SKM-1 (cell line): ENCODE measurements around the gene AK5.

Experiments
- DNase-seq: peaks from one replicate; lab custom pipeline; 2025; ENCODE audit not compliant: unreplicated experiment; lab: John Stamatoyannopoulos, UW

AK5 gene

DNA sequence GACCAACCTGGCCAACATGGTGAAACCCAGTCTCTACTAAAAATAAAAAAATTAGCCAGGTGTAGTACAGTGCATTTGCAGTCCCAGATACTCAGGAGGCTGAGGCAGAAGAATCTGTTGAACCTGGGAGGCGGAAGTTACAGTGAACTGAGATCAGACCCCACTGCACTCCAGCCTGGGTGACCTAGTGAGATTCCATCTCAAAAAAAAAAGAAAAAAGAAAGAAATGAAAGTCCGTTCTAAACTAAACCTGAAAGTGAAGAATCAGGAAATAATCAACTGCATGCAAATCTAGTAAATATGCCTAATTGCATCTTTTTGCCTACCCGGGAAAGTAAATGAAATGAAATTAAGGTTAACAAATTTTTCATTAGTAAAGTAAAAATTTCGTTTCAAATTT, 301.1 kb downstream of the AK5 start:
- DNase-seq = no peak

DNA sequence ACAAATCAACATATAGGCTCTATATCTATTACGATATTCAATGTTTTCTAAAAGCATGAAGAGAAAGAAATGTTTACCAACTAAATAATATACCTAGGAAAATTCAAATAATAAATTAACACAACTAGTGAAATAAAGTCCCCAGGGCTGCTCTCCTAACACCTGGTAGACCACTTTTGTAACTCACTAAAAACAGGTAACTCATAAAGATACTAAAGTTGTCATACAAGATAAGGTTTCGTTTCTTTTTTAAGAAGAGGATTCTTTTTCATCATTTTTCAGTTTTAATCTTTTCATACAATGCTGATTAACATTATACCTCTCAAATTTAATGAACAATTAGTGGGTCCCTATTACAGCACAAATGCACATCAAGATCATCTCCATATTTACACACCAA, 301.7 kb downstream of the AK5 start:
- DNase-seq = no peak

DNA sequence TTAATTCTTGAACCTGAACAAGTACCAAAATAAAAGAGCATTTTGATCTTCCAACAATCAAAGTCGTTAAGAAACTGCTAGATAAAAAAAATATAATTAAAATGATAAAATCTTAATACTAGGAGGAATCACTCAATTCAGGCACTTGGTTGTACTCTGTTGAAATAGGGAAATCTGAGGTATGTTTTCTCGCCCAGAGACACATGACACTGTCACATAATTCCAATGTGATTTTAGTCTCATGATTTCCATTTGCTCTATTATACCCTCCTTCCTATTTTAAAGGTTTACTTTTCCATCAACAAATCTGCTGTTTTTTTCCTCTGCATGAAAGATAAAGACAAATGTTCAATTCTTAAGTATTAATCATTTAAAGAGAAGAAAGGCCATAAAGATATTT, 303.1 kb downstream of the AK5 start:
- no peak for DNase-seq

DNA sequence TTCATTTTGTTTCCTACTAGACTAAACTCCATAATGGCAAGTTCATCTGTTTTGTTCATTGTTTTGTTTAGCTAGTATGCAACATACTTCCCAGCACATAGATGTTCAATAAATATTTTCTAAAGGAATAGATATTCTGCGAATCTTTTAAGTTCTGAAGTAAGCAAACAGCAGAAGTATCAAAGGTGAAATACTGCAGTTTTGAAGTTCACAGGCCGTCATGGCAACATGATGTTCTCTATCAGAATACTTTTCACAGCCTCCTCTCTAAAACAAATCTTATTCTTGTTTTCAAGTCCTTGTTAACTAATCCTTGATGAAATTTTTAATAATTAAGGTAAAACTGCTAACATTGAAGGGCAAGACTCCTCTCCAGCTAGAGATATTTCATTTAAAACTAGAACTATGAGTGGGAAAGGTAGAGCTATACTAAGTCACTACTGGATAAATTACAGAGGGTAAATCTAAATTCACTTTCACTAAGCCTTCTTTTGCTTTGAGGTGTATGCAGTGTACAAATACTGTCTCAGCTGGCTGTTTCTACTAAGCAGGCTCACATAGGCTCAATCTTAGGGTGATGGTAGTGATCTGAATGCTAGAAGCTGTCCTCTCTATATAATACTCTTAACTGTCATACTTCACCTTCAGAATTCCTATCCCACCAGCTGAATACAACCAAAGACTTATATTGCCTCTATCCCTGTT, 303.9 kb downstream of the AK5 start:
- no peak for DNase-seq

DNA sequence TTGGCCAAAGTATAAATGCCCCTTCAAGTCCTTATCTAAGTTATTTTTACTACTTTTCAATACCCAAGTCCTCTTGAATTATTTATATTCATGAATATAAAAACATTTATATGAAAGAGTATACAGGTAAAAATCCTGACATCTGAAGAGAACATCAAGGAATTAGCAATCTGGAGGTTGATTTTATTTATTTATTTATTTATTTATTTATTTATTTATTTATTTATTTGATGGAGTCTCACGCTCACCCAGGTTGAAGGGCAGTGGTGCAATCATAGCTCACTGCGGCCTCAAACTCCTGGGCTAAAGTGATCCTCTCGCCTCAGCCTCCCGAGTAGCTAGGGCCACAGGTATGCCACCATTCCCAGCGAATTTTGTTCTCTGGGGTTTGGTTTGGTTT, 307.4 kb downstream of the AK5 start:
- no peak for DNase-seq

DNA sequence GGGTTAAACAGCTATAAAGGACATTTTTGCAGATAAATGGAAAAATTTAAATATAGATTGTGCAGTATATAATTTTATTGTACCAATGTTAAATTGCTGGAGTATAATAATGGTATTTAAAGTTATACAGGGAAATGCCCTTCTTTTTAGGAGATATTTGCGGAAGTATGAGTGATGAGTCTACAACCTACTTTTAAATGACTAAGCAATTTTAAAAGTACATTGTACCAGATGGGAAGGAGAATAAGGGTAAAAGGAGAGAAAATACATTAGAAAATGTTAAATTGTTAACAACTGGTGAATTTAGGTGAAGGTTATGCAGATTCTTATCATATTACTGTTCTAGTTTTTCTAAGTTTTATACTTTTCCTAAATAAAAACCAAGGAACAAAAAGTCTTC, 308.8 kb downstream of the AK5 start:
- no peak for DNase-seq

DNA sequence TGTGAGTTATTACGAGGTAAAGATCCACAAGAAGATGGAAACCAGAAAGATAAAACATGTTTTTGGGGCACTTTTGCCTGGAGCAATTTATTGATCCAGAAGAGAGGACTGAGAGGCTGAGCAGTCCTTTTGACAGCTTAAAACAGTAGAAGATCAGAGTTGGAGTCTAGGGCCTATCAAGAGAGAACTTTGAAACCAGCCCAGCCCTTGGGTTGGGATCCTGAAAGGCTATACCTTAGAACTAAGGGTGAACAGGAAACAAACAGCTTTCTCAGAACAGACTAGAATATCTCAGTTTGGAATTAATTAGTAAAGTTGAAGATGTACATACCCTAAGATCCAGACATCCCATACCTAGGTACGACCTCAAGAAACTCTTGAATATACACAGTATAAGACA, 311.1 kb downstream of the AK5 start:
- no peak for DNase-seq

DNA sequence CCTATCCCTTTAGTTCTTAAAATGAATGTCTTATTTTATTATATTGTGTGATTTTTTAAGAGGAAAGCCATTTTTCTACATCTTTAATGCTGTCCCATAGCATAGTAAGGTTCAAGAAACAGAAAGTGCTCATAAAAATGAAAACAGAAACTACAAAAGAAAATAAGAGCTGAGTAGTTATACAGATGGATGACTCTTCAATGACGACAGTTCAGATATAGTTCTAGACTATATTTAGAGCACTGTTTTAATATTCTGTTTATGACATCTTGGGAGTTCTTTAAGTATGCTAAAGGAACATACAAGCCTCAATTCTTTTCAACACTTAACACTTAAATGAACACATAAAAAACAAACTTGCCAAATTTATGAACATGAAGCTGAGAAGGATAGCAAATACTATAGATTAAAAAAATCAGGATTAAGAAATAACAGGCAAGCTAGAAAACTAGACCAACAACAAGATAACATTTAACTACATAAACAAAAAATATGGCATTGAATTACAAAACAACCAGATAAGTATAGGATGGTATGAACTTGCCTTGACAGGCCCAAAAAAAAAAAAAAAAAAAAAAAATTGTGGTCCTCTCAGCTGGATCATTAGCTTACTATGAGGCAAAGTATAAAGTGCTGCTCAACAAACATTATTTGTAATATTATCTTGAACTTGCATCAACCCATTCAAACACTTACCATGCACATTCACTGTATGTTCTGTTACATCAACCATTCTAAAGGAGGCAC, 312.7 kb downstream of the AK5 start:
- DNase-seq = no peak

DNA sequence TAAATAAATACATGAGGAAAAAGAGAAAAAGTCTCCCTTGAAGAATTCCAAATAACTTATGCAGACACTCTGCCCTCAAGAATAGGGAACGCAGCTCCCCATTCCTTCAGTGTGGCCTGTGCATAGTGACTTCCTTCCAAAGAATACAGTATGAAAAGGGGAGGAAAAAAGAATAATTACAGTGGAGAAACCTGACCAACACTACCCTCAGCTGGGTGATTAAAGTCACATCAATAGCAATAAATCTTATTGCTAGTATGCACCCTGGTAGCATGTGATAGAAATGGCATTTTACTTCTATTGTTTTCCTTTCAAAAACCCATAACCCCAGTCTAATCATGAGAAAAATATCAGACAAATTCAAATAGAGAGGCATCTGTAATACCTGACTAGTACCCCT, 315.5 kb downstream of the AK5 start:
- no peak for DNase-seq

DNA sequence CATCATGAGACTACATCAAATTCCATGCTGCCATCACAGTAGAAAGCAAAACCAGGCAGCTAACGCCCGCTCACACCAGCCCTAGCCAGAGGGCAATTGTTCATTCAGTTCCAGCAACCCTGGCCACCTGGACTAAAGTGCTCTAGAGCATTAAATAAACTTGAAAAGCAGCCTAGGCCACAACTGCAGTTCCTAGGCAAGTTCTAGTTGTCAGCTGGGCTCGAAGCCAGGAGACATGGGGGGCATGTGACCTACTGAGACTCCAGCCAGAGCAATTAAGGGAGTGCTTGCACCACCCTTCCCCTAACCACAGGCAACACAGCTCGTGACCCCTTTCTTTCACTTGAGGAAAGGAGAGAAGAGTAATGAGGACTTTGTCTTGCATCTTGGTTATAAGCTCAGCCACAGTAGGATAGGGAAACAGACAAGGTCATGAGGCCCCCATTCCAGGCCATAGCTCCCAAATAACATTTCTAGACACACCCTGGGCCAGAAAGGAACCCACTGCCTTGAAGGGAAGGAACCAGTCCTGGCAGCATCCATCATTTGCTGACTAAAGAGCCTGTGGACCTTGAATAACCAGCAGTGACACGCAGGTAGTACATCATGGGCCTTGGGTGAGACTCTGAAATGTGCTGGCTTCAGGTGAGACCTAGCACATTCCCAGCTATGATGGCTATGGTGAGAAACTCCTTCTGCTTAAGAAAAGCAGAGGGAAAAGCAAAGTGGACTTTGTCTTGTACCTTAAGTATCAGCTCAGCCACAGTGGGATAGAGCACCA, 323.6 kb downstream of the AK5 start:
- DNase-seq = peak; percentile 25

DNA sequence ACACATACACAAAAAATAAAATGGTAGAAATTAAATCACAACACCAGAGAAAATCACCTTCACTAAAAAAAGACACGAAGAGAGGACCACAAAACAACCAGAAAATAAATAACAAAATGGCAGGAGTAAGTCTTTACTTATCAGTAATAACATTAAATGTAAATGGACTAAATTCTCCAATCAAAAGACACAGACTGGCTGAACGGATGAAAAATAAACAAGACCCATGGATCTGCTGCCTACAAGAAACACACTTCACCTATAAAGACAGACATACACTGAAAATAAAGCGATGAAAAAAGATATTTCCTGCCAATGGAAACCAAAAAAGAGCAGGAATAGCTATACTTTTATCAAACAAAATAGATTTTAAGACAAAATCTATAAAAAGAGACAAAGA, 327.1 kb downstream of the AK5 start:
- no peak for DNase-seq
